HG02571 (cell line): ENCODE measurements around the gene CMSS1.

Experiments
- ATAC-seq: cut with Tn5 transposase; IDR thresholded peaks from one replicate; pipeline ENCODE4 v1.9.1; 2021; ENCODE audit warnings: mild to moderate bottlenecking, moderate library complexity; ENCODE audit not compliant: unreplicated experiment

Gene CMSS1

GRCh38 chr3:100158918-100159330 is 341.3 kb downstream of the CMSS1 start:
- ATAC-seq, result no peak

GRCh38 chr3:100159331-100160153 is 341.9 kb downstream of the CMSS1 start:
- no peak for ATAC-seq

GRCh38 chr3:100160521-100160920 is 342.9 kb downstream of the CMSS1 start:
- no peak for ATAC-seq

GRCh38 chr3:100163787-100164186 is 346.1 kb downstream of the CMSS1 start:
- ATAC-seq, result no peak

- no peak for ATAC-seq
Measured at GRCh38 chr3:100164743-100165142, 347.1 kb downstream of the CMSS1 start.

- ATAC-seq, result no peak
Measured at GRCh38 chr3:100165926-100166550, 348.4 kb downstream of the CMSS1 start.

- ATAC-seq, result no peak
Measured at GRCh38 chr3:100169201-100169920, 351.7 kb downstream of the CMSS1 start.

GRCh38 chr3:100170486-100170885 is 352.8 kb downstream of the CMSS1 start:
- no peak for ATAC-seq

GRCh38 chr3:100171211-100171914 is 353.7 kb downstream of the CMSS1 start:
- ATAC-seq, result no peak

- ATAC-seq, result no peak
Measured at GRCh38 chr3:100173961-100174360, 356.3 kb downstream of the CMSS1 start.

- no peak for ATAC-seq
Measured at GRCh38 chr3:100175637-100176280, 358.1 kb downstream of the CMSS1 start.

- ATAC-seq, result no peak
Measured at GRCh38 chr3:100179692-100180349, 362.2 kb downstream of the CMSS1 start.

GRCh38 chr3:100183608-100184125 is 366.0 kb downstream of the CMSS1 start:
- ATAC-seq, result no peak

- no peak for ATAC-seq
Measured at GRCh38 chr3:100184948-100185570, 367.4 kb downstream of the CMSS1 start.

- no peak for ATAC-seq
Measured at GRCh38 chr3:100185847-100186246, 368.2 kb downstream of the CMSS1 start.

GRCh38 chr3:100189444-100189964 is 371.8 kb downstream of the CMSS1 start:
- no peak for ATAC-seq

GRCh38 chr3:100195375-100195774 is 377.7 kb downstream of the CMSS1 start:
- no peak for ATAC-seq

GRCh38 chr3:100197876-100198275 is 380.2 kb downstream of the CMSS1 start:
- no peak for ATAC-seq

- no peak for ATAC-seq
Measured at GRCh38 chr3:100198579-100199269, 381.1 kb downstream of the CMSS1 start.
